Coronary artery (tissue), 2 donors: Measurements from ENCODE around the gene NUS1.
"Not testable (repeated sequence)": the region's sequence is repeated elsewhere in the genome, so short reads cannot be mapped to it uniquely, and the experiment has no call there.

ENCODE experiments used
- DNase-seq: peaks from one replicate; pipeline ENCODE4 v3.0.0-alpha.2; 2017; ENCODE audit warnings: low spot score
- H3K27ac ChIP-seq, 2 donors: fragments of 200-600 bp; sonication (generic); one replicate each; pipeline ENCODE4 v1.5.1; 2016 to 2019
- H3K4me3 ChIP-seq: fragments of 200-600 bp; sonication (generic); 2 replicates; pipeline ENCODE4 v1.5.1; 2016; ENCODE audit warnings: mild to moderate bottlenecking, moderate library complexity
- CTCF ChIP-seq: fragments of 200-600 bp; sonication (generic); IDR thresholded peaks from one replicate; pipeline ENCODE4 v1.5.1; 2019; ENCODE audit warnings: antibody characterized with exemption

NUS1 gene

GRCh38 chr6:117655380-117655779, 19.9 kb upstream of the NUS1 start:
- no peak for TF ChIP-seq CTCF
- no peak overlapping the region for H3K27ac ChIP-seq
- no peak for DNase-seq

GRCh38 chr6:117666881-117667280, 8.4 kb upstream of the NUS1 start:
- no peak for TF ChIP-seq CTCF
- H3K4me3 ChIP-seq: no peak overlapping the region
- no peak for DNase-seq

More at GRCh38 chr6:117655380-117655779, 19.9 kb upstream of the NUS1 start:
- no peak overlapping the region for H3K4me3 ChIP-seq

GRCh38 chr6:117668736-117669135, 6.5 kb upstream of the NUS1 start:
- TF ChIP-seq CTCF: no peak
- DNase-seq: no peak
- Histone ChIP-seq H3K4me3 (no peak overlapping the region), H3K27ac (no peak overlapping the region)

More at GRCh38 chr6:117666881-117667280, 8.4 kb upstream of the NUS1 start:
- no peak overlapping the region for H3K27ac ChIP-seq

- H3K27ac ChIP-seq: no peak overlapping the region
- no peak for TF ChIP-seq CTCF
- H3K4me3 ChIP-seq: peak overlapping the region; percentile 76
- DNase-seq: no peak
Observed at GRCh38 chr6:117674503-117674902, 766 bp upstream of the NUS1 start.

- Histone ChIP-seq H3K4me3 (peak overlapping the region; percentile 76), H3K27ac (peak overlapping the region; percentile 40 to 83)
- not testable (repeated sequence) for DNase-seq
Observed at GRCh38 chr6:117675658-117676301, 511 bp downstream of the NUS1 start.

- DNase-seq: no peak
- TF ChIP-seq CTCF: no peak
- Histone ChIP-seq H3K27ac (peak overlapping the region in 1 of 2 donors; percentile 40), H3K4me3 (peak overlapping the region; percentile 76)
Observed at GRCh38 chr6:117676577-117677218, 1.4 kb downstream of the NUS1 start.

- no peak for TF ChIP-seq CTCF
- DNase-seq: no peak
- H3K27ac ChIP-seq: no peak overlapping the region
- H3K4me3 ChIP-seq: peak overlapping the region; percentile 76
Observed at GRCh38 chr6:117677553-117678141, 2.4 kb downstream of the NUS1 start.
